ENCODE data around the gene B3GALT4.

The B3GALT4 gene

DNA sequence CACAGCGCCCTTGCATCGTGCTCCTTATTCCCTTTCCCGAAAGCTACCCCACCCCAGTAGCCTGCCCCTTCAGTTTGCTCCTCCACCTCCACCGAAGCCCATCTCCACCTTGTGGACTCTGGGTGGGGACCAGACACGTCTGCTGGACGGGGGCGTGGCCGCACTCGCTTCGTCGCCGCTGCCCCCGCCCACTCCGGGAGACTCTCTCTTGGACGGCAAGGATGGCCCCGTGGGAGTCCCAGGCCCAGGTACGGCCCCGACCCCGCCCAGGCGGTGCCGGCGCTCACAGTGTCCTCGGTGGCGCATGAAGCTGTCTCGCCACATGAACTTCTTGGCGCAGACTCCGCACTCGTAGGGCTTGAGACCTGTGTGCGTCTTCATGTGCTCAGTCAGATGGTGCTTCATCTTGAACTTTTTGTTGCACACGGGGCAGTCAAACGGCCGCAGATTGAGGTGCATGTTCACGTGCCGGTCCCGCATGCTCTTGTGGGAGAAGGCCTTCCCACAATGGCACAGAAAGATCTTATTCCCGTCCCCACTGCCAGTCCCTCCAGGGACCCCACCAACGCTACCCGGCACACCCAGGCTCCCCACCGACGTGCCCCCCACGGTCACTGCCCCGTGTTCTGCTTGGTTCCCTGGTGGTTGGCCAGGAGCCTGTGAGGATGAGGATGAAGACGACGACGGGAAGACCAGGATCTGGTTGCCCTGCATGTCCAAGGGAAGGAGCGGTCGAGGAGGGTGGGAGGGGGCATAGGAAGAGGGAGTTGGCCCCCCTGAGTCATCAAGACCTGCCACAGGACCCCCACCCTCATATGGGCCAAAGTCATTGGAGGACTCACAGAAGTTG is 38.2 kb downstream of the B3GALT4 start:
- DNase-seq (ENCODE audit: low read depth in 2 of 2, low spot score in 1 of 2) = no peak

DNA sequence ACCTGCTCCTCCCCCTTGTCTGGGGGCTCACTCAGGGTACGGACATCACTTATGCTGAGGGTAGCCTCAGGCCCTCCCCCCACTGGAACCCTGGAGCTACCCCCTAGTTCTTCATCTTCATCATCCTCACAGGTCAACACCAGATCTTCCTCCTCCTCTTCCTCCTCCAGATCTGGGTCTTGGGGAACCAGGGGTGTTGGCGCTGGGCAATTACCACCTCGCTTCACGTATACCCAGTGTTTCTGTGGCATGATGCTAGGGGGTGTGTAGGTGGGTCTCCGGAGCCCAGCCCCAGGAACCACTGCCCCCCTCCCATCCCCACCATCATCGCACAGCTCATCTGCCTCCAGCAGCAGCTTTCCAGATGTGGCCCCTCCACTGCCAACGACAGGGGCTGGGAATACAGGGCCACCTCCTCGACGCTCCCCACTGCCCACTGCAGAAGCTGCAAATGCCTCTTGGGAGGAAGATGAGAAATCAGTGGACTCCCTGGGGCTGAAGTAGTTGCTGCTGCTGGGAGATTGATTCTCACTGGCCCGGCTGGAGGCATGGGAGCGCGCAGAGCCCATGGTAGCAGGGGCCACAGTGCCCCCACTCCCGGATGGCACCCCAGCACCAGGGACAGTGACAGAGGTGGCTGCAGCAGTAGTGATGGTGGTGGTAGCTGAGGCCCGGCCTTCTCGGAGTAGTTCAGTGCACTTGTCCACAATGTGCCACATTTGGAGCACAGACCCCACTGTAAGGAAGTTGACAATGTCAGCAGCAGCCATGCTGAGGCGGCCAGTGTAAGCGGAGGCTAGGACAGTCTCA is 39.1 kb downstream of the B3GALT4 start:
- DNase-seq (ENCODE audit: low read depth in 2 of 2, low spot score in 1 of 2) = no peak

DNA sequence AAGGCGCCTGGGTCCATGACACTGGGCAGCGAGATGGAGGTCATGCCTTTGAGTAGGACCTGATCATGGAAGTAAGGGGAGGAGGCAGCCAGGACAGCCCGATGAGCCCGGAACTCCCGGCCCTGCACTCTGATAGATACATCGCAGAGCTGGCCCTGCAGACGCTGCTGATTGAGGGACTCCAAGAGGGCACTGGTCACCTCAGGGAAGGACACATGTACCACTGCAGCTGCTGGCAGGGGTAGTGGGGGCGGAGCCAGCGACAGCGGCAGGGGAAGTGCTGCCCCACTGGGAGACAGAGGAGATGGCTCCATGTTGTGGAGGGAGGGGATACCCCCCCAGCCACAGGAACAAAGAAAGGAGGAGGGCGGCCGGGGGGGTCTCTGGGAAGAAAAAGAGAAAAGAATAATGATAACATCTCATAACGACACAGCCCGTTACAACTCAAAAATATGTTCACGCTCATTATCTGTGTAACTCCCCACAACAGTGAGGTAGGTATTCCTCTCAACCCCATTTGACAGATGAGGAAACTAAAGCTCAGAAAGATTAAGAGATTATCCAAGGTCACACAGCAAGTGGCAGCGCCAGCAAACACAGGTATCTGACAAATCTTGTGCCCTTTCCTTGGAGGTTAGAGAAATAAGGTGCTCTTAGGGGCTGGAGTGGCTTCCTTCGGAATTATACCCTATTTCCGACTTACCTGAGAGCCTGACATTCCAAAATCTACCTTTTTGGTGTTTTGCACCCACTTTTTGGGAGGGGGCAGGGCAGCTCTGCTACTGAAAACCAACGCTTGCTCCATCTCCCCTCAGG is 39.9 kb downstream of the B3GALT4 start:
- no peak for DNase-seq (ENCODE audit: low read depth in 2 of 2, low spot score in 1 of 2)

DNA sequence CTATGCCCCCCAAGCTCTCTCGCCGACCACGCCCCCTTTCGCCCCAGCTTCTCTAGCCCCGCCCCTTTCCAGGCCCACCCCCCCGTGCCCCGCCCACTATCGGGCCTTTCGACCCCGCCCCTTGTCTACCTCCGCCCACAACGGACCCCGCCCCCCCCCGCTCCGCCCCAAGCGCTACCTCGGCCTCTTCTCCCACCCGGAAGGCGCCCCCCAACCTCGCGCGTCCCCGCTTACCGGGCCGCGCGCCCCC is 40.4 kb downstream of the B3GALT4 start:
- DNase-seq (ENCODE audit: low read depth in 2 of 2, low spot score in 1 of 2) = peak in 1 of 2 donors; percentile 46

DNA sequence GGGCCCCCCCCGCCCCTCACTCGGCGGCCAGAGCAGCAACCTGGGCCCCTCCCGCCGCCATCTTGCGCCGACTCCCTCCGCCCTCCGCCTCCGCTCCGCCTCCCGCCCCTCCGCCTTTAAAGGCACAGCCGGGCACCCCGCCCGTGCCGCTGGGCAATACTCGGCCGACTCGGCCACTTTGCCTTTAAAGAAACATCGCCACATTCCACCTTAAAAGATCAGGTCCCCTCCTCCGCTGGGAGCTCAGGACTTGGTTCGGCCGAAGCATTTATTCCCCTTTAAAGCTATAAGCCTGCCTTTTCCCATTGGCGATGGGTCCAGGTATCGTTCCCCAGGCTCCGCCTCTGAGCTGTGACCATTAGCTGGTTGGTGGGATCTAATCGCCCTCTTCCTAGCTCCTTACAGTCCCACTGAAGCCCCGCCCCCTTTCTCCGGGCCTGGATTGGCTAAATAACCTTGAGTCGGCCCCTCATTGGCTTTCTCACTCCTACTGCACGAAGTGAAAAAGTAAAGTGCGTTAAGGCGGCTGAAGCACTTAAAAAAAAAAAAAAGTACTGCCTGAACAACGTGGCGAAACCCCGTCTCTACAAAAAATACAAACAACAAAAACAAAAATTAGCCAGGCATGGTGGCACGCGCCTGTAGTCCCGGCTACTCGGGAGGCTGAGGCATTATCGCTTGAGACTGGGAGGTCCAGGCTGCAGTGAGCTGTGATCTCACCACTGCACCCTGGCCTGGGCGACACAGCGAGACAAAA is 40.9 kb downstream of the B3GALT4 start, which contains the start of gene ZBTB22:
Gene ZBTB22, minus strand, starts transcription at position 76 of the 757 bp plus-strand sequence. CDS start 828 bp downstream, outside the sequence.
- DNase-seq (ENCODE audit: low read depth in 2 of 2, low spot score in 1 of 2) = peak; percentile 89 to 90

DNA sequence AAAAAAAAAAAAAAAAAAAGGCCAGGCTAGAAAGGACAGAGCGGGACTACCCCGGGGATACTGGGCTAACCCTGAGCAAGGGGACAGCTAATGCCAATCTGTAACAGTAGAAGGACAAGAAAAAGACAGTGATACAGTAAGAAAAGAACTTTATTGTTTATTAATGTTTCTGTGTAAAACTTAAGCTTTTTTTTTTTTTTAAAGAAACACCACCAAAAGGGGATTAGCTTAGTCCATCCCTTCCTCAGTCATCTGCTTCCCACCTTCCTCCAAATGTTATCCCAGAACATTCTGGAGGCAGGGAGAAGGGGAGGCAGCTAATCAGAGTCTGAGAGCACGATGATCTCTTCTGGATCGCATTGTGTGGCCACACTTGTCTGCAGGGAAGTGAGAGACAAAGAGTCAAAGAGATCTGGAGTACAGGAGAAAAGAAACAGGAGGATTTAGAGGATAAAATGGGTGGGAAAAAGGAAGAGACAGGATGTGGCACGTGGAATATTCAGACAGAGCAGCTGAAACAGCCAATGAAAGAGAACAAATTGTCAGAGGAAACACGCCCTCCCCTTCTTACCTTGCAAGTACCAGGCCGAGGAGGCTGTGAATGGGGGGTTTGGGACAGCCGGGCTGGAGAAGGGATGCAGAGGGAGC is 41.6 kb downstream of the B3GALT4 start:
- no peak for DNase-seq (ENCODE audit: low read depth in 2 of 2, low spot score in 1 of 2)

DNA sequence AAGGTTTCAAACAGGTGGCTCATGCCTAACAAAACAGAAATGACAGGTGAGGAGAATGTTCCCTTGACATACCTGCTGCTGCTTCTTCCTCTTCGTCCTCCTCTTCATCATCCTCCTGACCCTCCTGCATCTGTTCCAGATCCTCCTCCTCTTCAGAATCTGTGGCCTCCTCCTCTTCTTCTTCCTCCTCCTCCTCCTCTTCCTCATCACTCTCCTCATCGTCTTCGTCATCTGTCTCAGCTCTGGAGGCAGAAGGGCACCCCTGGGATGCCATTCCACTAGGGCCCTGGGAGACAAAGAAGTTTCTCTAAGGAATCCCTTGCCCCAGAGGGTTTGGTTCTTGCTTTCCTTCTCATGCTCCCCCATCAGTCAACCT is 43.0 kb downstream of the B3GALT4 start:
- no peak for DNase-seq (ENCODE audit: low read depth in 2 of 2, low spot score in 1 of 2)

DNA sequence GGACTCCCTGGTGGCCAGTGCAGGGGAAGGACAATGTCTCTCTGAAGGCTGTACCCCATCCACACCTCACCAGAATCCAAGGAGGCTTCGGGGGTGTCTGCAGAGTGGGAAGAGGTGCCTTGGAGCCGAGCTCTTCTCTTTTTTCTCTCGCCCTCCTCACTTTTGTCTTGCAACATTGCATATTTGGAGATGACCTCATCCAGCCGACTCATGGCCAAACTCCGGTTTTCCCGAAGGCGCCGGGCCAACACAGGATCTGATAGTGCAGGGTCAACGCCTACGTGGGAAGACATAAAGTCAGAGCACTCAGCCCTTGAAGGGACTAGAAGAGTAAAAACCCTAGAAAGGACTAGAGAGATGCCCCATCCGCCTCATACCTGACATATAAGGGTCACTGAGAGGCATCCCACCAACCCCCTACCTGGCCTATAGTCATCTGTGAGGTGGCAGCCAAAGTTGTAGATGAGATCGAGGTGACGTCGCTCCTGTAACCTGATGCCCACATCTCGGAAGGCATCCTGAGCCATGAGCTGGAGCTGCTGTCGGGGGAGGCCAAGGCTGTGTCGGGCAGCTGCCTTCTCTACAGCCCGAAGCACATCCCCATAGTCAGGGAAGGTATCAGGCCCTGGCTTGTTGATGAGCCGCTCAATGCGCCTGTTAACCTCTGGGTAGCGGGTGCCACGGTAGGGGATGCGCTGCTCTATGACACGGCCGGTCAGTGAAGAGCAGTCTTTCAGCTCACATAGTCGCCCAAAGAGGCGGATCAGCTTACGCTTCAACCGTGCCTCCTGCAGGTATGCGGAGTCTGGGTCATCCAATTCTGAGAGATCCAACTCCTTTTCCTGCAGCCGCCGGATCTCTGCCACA is 43.6 kb downstream of the B3GALT4 start:
- no peak for DNase-seq (ENCODE audit: low read depth in 2 of 2, low spot score in 1 of 2)

DNA sequence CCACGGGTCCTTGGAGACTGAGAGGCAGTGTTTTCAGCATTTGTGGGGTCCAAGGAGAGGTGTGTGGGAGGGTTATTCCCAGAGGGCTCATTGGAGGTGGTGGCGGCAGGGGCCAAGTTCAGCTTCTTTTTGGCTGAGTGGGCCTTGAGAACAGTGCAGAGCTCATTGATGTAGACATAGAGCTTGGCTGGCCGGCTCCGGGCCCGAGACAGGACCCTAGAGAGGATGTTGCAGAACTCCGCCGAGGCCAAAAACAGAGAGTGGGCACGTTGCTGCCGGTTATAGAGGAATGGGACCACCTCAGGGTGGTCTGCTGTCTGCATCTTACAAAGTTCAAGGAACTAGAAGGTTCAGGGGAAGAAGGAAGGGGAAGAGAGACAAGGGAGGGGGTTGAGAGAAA is 44.3 kb downstream of the B3GALT4 start:
- no peak for DNase-seq (ENCODE audit: low read depth in 2 of 2, low spot score in 1 of 2)

DNA sequence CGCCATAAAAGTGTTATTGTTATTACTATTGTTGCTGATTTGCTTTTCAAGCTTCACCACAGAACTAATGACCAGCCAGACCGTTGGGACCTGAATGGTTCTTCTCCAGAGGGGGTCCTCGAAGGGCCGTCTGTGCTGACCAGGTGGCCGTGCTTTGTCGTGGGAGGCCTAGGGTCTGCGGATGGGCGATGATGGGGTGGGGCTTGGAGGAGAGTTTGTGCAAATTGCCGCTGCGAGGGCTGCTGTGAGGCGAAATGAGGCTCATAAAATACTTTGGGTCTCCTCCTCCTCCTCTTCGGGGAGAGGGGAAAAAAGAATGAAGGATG is 46.7 kb downstream of the B3GALT4 start:
- no peak for DNase-seq (ENCODE audit: low read depth in 2 of 2, low spot score in 1 of 2)

DNA sequence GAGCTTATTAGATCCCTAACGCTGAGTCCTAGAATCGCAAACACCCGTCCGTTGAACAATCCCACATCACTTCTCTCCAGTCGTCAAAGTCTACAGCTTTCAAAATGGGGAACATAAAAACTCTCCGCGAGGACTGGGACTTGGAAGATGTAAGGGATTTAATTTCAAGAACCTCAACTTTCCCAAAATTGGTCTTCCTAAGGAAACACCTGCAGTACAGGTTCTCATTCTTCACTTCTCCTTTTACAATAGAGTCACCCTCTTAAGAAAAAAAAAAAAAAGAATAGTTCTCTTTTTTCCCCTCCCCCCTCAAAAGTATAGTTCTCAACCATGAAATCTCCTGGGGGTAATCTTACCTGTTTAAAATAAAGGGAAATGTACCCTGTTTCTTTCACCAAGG is 47.2 kb downstream of the B3GALT4 start:
- DNase-seq (ENCODE audit: low read depth in 2 of 2, low spot score in 1 of 2) = no peak
